ENCODE results near the gene ARL6IP5.

The ARL6IP5 gene

DNA sequence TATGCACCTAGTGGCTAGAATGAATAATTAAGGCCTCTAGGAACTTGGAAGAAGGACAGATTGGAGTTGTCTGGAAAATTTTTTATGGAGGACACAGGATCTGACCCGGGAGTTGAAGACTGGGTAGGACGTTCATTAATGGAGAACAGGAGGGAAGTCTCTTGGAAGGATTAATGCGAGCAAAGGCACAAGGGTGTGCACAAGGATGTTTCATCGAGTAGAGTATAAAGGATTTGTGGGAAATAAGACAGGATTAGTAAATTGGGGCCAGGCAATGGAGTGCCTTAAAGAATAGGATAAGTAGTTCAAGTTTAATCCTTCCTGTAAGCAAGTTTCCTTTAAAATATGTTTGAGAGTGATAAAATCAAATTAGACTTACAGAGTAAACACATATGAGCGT lies 23.1 kb downstream of the ARL6IP5 start (continued):
- TF ChIP-seq POU6F1 (CRISPR knock-in tag; IDR thresholded peaks at IDR 0.05; ENCODE audit: borderline replicate concordance, low read depth) (no peak), PPARA (CRISPR knock-in tag; IDR thresholded peaks at IDR 0.05; ENCODE audit: borderline replicate concordance) (no peak)

DNA sequence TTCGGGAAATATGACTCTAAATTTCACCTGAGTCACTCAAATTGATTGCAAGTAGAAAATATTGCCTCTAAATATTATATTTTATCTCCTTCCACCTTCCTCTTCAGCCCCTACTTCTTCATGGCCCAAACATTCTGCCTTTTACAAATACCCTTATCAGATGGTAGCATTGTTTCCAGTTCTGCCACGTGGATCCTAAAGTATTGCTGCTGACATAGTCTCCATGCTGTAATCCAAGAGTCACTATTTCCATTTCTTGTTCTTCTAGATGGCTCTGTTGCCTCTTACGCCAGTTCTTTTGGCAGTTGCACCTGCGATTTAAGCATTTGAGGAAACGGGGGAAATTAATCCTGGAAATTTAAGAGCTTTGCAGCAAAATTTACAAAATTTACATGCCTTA lies 24.1 kb downstream of the ARL6IP5 start:
- TF ChIP-seq ZC3H10 (CRISPR knock-in tag; IDR thresholded peaks at IDR 0.05) = no peak
- TF ChIP-seq GLIS3 (CRISPR knock-in tag; IDR thresholded peaks at IDR 0.05) = no peak
- no peak for TF ChIP-seq ZFP30 (CRISPR knock-in tag; IDR thresholded peaks at IDR 0.05)
- no peak for TF ChIP-seq ZNF8 (CRISPR knock-in tag; IDR thresholded peaks at IDR 0.05)
- TF ChIP-seq ARNTL (CRISPR knock-in tag; IDR thresholded peaks at IDR 0.05; ENCODE audit: borderline replicate concordance, low read depth) = no peak
- no peak for TF ChIP-seq CSRNP3 (CRISPR knock-in tag; IDR thresholded peaks at IDR 0.05)
- no peak for TF ChIP-seq ZNF70 (CRISPR knock-in tag; IDR thresholded peaks at IDR 0.05)
- no peak for TF ChIP-seq PPARA (CRISPR knock-in tag; IDR thresholded peaks at IDR 0.05; ENCODE audit: borderline replicate concordance)
- TF ChIP-seq, protein P1, sequence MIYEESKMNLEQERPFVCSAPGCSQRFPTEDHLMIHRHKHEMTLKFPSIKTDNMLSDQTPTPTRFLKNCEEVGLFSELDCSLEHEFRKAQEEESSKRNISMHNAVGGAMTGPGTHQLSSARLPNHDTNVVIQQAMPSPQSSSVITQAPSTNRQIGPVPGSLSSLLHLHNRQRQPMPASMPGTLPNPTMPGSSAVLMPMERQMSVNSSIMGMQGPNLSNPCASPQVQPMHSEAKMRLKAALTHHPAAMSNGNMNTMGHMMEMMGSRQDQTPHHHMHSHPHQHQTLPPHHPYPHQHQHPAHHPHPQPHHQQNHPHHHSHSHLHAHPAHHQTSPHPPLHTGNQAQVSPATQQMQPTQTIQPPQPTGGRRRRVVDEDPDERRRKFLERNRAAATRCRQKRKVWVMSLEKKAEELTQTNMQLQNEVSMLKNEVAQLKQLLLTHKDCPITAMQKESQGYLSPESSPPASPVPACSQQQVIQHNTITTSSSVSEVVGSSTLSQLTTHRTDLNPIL (CRISPR knock-in tag; IDR thresholded peaks at IDR 0.05; ENCODE audit: low read depth) = no peak
- no peak for TF ChIP-seq POU6F1 (CRISPR knock-in tag; IDR thresholded peaks at IDR 0.05; ENCODE audit: borderline replicate concordance, low read depth)
- TF ChIP-seq CSDC2 (CRISPR knock-in tag; IDR thresholded peaks at IDR 0.05) = no peak
- no peak for ATAC-seq

DNA sequence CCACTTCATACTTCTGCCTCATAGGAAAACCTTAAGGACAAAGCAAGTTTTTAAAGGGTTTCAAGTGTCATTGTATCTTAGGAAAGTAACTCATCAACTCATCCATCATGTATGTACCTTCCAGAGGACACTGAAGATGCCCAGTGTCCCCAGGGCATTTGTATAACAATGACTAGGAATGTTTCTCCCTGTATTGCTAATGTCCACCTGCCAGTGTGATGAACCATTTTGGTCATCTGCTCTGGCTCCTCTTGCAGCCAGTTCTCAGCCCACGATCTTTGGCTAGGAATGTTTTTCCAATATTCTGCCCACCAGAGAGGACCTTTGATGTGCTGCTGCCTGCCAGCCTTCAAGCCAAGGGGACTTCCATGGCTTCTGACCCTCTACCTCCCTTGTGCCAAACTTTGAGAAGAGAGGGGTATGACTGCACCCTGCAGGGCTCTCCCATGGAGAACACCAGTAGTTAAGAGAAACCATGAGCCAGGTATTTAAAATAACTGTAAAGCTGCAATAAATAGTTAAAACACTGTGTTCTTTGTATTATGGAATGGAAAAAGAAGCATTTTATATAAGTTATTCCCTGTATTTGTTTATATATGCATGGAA lies 26.3 kb downstream of the ARL6IP5 start:
- no peak for ATAC-seq

GRCh38 chr3:69113536-69113935 lies 28.8 kb downstream of the ARL6IP5 start:
- ATAC-seq = no peak
- no peak for TF ChIP-seq BACH2 (CRISPR knock-in tag; IDR thresholded peaks at IDR 0.05; ENCODE audit: borderline replicate concordance)
- TF ChIP-seq RARB (CRISPR knock-in tag; IDR thresholded peaks at IDR 0.05) = no peak
- TF ChIP-seq GLIS3 (CRISPR knock-in tag; IDR thresholded peaks at IDR 0.05) = no peak
- no peak for TF ChIP-seq TCF4 (CRISPR knock-in tag; IDR thresholded peaks at IDR 0.05; ENCODE audit: borderline replicate concordance)
- TF ChIP-seq SNAI2 (CRISPR knock-in tag; IDR thresholded peaks at IDR 0.05) = no peak
- TF ChIP-seq OSR1 (CRISPR knock-in tag; IDR thresholded peaks at IDR 0.05) = no peak
- TF ChIP-seq, protein P2, sequence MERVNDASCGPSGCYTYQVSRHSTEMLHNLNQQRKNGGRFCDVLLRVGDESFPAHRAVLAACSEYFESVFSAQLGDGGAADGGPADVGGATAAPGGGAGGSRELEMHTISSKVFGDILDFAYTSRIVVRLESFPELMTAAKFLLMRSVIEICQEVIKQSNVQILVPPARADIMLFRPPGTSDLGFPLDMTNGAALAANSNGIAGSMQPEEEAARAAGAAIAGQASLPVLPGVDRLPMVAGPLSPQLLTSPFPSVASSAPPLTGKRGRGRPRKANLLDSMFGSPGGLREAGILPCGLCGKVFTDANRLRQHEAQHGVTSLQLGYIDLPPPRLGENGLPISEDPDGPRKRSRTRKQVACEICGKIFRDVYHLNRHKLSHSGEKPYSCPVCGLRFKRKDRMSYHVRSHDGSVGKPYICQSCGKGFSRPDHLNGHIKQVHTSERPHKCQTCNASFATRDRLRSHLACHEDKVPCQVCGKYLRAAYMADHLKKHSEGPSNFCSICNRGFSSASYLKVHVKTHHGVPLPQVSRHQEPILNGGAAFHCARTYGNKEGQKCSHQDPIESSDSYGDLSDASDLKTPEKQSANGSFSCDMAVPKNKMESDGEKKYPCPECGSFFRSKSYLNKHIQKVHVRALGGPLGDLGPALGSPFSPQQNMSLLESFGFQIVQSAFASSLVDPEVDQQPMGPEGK (CRISPR knock-in tag; IDR thresholded peaks at IDR 0.05; ENCODE audit: borderline replicate concordance) = no peak
- TF ChIP-seq ZFP3 (CRISPR knock-in tag; IDR thresholded peaks at IDR 0.05) = no peak
- no peak for TF ChIP-seq ZC3H10 (CRISPR knock-in tag; IDR thresholded peaks at IDR 0.05)
- TF ChIP-seq, protein P1 (CRISPR knock-in tag; IDR thresholded peaks at IDR 0.05; ENCODE audit: low read depth) = no peak
- TF ChIP-seq ZNF8 (CRISPR knock-in tag; IDR thresholded peaks at IDR 0.05) = no peak
- TF ChIP-seq ZNF565 (CRISPR knock-in tag; conservative IDR thresholded peaks at IDR 0.05; ENCODE audit: low read depth) = no peak
- no peak for TF ChIP-seq ARNTL (CRISPR knock-in tag; IDR thresholded peaks at IDR 0.05; ENCODE audit: borderline replicate concordance, low read depth)

More for the DNA sequence above, 26.3 kb downstream of the ARL6IP5 start:
- no peak for TF ChIP-seq ESRRG (CRISPR knock-in tag; IDR thresholded peaks at IDR 0.05)
- no peak for TF ChIP-seq BACH2 (CRISPR knock-in tag; IDR thresholded peaks at IDR 0.05; ENCODE audit: borderline replicate concordance)
- no peak for TF ChIP-seq CSDC2 (CRISPR knock-in tag; IDR thresholded peaks at IDR 0.05)
- no peak for TF ChIP-seq TSHZ2 (CRISPR knock-in tag; IDR thresholded peaks at IDR 0.05)
- TF ChIP-seq GLIS3 (CRISPR knock-in tag; IDR thresholded peaks at IDR 0.05) = no peak

All from SK-N-SH treated with all-trans-retinoic acid at 6 μM for 48 hours (cell line).